HL-60 (cell line): Measurements from ENCODE around the gene NEDD4L.

Source experiments
- DNase-seq, 2 experiments: peaks; one replicate each; pipeline ENCODE4 v3.0.0-alpha.2; 2010 to 2020; ENCODE audit warnings: low read depth in 1 of 2, low spot score in 1 of 2
- H3K27ac ChIP-seq: fragments of 250-450 bp; sonication (Bioruptor Pico); replicated peaks from 2 replicates; pipeline ENCODE4 v1.5.1; 2020; ENCODE audit warnings: mild to moderate bottlenecking, moderate library complexity
- H3K27me3 ChIP-seq: fragments of 250-450 bp; sonication (Bioruptor Pico); 2 replicates; pipeline ENCODE4 v1.5.1; 2021; ENCODE audit warnings: mild to moderate bottlenecking, moderate library complexity; ENCODE audit not compliant: insufficient read depth, poor library complexity, severe bottlenecking
- H3K4me3 ChIP-seq: replicated peaks from 2 replicates; pipeline ENCODE4 v1.5.1; 2011; ENCODE audit warnings: mild to moderate bottlenecking, control low read depth, low read length; ENCODE audit not compliant: insufficient read depth
- GABPA ChIP-seq: IDR thresholded peaks from 2 replicates; pipeline ENCODE4 v1.6.1; 2012; ENCODE audit warnings: low read depth
- POLR2AphosphoS5 ChIP-seq: IDR thresholded peaks from 2 replicates; pipeline ENCODE4 v1.6.1; 2012; ENCODE audit warnings: low read depth
- SPI1 ChIP-seq: IDR thresholded peaks from 2 replicates; pipeline ENCODE4 v1.6.1; 2012; ENCODE audit warnings: low read depth, mild to moderate bottlenecking, borderline replicate concordance
- TF ChIP-seq, protein P1 (sequence below): IDR thresholded peaks from 2 replicates; pipeline ENCODE4 v1.6.1; 2012; ENCODE audit warnings: low read depth; ENCODE audit not compliant: insufficient replicate concordance
- TF ChIP-seq, protein P2 (sequence below): IDR thresholded peaks from one replicate; pipeline ENCODE4 v1.5.1; 2011; ENCODE audit warnings: low read length, control low read depth, inconsistent platforms; ENCODE audit not compliant: insufficient read depth

The NEDD4L gene

DNA sequence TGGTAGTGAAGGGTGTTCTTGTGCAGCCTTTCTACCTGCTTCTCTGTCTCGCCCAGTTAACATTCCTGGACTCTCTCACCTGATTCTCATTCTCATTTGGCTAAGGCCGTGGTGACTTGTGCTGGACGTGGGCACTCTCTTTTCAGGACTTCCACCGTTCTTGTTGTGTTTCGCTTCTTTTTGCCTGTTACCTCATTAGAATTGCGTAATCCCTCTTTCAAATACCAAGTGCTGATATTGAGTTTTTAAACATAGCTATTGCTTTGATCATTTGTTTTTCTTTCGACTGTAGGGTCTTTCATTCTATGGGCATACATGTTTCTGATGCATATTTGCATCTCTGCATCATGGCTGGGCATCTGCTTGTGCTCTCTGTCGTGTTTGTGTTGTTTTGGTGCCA, 297.9 kb downstream of the NEDD4L start:
- TF ChIP-seq, protein P1, sequence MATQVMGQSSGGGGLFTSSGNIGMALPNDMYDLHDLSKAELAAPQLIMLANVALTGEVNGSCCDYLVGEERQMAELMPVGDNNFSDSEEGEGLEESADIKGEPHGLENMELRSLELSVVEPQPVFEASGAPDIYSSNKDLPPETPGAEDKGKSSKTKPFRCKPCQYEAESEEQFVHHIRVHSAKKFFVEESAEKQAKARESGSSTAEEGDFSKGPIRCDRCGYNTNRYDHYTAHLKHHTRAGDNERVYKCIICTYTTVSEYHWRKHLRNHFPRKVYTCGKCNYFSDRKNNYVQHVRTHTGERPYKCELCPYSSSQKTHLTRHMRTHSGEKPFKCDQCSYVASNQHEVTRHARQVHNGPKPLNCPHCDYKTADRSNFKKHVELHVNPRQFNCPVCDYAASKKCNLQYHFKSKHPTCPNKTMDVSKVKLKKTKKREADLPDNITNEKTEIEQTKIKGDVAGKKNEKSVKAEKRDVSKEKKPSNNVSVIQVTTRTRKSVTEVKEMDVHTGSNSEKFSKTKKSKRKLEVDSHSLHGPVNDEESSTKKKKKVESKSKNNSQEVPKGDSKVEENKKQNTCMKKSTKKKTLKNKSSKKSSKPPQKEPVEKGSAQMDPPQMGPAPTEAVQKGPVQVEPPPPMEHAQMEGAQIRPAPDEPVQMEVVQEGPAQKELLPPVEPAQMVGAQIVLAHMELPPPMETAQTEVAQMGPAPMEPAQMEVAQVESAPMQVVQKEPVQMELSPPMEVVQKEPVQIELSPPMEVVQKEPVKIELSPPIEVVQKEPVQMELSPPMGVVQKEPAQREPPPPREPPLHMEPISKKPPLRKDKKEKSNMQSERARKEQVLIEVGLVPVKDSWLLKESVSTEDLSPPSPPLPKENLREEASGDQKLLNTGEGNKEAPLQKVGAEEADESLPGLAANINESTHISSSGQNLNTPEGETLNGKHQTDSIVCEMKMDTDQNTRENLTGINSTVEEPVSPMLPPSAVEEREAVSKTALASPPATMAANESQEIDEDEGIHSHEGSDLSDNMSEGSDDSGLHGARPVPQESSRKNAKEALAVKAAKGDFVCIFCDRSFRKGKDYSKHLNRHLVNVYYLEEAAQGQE = no peak
- TF ChIP-seq GABPA (no peak), SPI1 (no peak), POLR2AphosphoS5 (no peak)
- TF ChIP-seq, protein P2, sequence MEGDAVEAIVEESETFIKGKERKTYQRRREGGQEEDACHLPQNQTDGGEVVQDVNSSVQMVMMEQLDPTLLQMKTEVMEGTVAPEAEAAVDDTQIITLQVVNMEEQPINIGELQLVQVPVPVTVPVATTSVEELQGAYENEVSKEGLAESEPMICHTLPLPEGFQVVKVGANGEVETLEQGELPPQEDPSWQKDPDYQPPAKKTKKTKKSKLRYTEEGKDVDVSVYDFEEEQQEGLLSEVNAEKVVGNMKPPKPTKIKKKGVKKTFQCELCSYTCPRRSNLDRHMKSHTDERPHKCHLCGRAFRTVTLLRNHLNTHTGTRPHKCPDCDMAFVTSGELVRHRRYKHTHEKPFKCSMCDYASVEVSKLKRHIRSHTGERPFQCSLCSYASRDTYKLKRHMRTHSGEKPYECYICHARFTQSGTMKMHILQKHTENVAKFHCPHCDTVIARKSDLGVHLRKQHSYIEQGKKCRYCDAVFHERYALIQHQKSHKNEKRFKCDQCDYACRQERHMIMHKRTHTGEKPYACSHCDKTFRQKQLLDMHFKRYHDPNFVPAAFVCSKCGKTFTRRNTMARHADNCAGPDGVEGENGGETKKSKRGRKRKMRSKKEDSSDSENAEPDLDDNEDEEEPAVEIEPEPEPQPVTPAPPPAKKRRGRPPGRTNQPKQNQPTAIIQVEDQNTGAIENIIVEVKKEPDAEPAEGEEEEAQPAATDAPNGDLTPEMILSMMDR = no peak
- H3K27me3 ChIP-seq = peaks cover 9% of the 10 kb centered on the region
- H3K4me3 ChIP-seq = no peak overlapping the region
- no peak for DNase-seq
- H3K27ac ChIP-seq = no peak overlapping the region

DNA sequence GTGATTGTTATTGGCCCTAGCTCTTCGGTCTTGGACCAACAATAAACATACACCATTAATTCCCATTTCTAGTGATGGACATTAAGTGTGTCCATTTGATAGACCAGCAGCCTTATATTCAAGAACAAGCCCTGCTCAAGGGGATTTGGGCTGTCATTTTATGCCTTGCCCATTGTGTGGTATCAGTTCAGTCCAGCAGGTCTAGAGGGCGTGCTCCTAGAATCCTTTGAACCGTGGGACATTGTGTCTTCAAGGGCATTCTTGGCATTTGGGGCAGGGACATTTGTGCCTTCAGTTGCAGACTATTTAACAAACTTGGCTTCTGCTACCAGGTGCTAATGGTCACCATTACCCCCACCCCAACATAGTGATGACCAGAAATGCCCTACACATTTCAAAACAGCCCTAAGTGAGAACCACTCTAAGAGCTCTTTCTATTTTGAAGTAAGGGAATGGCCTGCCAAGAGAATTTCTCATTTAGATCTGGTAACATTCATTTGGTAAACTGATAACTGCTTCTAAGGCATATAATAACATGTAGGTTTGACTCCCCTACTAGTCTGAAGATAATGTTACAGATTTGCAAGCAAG, 300.1 kb downstream of the NEDD4L start:
- TF ChIP-seq, protein P2 = no peak
- TF ChIP-seq POLR2AphosphoS5 (no peak), SPI1 (no peak), GABPA (no peak)
- TF ChIP-seq, protein P1 = no peak
- H3K4me3 ChIP-seq = no peak overlapping the region
- H3K27me3 ChIP-seq = peaks cover 4% of the 10 kb centered on the region
- no peak overlapping the region for H3K27ac ChIP-seq
- no peak for DNase-seq

DNA sequence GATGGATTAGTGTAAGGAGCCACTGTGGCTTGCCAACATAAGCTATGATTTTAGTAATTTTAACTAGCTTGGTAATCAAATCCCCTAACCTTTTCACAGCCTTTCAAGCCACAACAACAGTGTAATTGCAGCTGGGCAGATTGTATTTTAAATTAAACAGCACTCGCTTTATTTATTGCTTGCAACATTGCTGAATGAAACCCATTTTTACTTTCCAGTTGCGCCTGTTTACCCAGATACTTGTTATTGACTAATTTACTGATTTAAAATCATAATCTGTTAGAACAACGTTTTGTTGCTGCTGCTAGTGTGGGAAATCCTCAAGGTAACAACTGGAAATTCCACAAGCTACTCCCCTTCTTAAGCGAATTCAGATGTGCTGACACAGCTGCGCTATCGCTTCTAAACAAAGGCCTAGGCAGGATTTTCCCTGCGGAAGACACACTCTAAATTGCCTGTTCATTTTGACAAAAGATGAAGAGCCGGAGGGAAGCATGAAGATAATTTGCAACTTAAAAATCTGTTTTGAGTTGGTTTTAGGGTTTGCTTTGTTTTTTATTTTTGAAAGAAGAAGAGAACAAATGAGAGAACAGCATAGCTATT, 300.9 kb downstream of the NEDD4L start:
- TF ChIP-seq, protein P1 = no peak
- TF ChIP-seq SPI1 (no peak), GABPA (no peak), POLR2AphosphoS5 (no peak)
- TF ChIP-seq, protein P2 = no peak
- Histone ChIP-seq H3K27me3 (peaks cover 4% of the 10 kb centered on the region), H3K4me3 (no peak overlapping the region), H3K27ac (no peak overlapping the region)
- DNase-seq = no peak
